H9 (cell line): ENCODE results near the gene LDLRAD4. TPM values are rescaled to one million over a fixed set of nuclear protein-coding genes. Genes with fewer than 3 reads are reported as not detected.

Source experiments
- DNase-seq: peaks from one replicate; pipeline ENCODE4 v3.0.0-alpha.2; 2017
- H2AFZ ChIP-seq: one replicate; pipeline ENCODE4 v1.6.1; 2013; ENCODE audit warnings: mild to moderate bottlenecking, low read length, control low read depth, moderate library complexity
- H2AK5ac ChIP-seq: 2 replicates; pipeline ENCODE4 v1.6.1; 2013; ENCODE audit warnings: low read length, control low read depth, mixed read lengths; ENCODE audit not compliant: insufficient read length
- H2BK120ac ChIP-seq: one replicate; pipeline ENCODE4 v1.6.1; 2013; ENCODE audit warnings: low read depth, mild to moderate bottlenecking, low read length, control low read depth, inconsistent platforms; ENCODE audit not compliant: poor library complexity, severe bottlenecking
- H2BK12ac ChIP-seq: 2 replicates; pipeline ENCODE4 v1.6.1; 2013; ENCODE audit warnings: low read length, control low read depth, mixed read lengths, low read depth; ENCODE audit not compliant: insufficient read length
- H2BK15ac ChIP-seq: 2 replicates; pipeline ENCODE4 v1.6.1; 2013; ENCODE audit warnings: low read depth, low read length, control low read depth
- H2BK20ac ChIP-seq: one replicate; pipeline ENCODE4 v1.6.1; 2013; ENCODE audit warnings: low read depth, mild to moderate bottlenecking, low read length, control low read depth, inconsistent platforms; ENCODE audit not compliant: poor library complexity, severe bottlenecking
- H2BK5ac ChIP-seq: 2 replicates; pipeline ENCODE4 v1.6.1; 2013; ENCODE audit warnings: low read length, control low read depth, mixed read lengths; ENCODE audit not compliant: insufficient read length
- H3K14ac ChIP-seq: 2 replicates; pipeline ENCODE4 v1.6.1; 2013; ENCODE audit warnings: low read length, control low read depth; ENCODE audit not compliant: insufficient read depth
- H3K18ac ChIP-seq: 2 replicates; pipeline ENCODE4 v1.6.1; 2013; ENCODE audit warnings: low read depth, mild to moderate bottlenecking, mixed read lengths, low read length, control low read depth; ENCODE audit not compliant: insufficient read length
- H3K23ac ChIP-seq: 2 replicates; pipeline ENCODE4 v1.6.1; 2013; ENCODE audit warnings: low read length, control low read depth, mixed read lengths, low read depth; ENCODE audit not compliant: insufficient read length
- H3K23me2 ChIP-seq: 2 replicates; pipeline ENCODE4 v1.6.1; 2013; ENCODE audit warnings: low read depth, mild to moderate bottlenecking, mixed read lengths, low read length, control low read depth; ENCODE audit not compliant: insufficient read length, poor library complexity, severe bottlenecking
- H3K27ac ChIP-seq: 2 replicates; pipeline ENCODE4 v1.5.1; 2013; ENCODE audit warnings: low read length, control low read depth, mixed read lengths, low read depth; ENCODE audit not compliant: insufficient read length
- H3K27me3 ChIP-seq: 2 replicates; pipeline ENCODE4 v1.6.1; 2013; ENCODE audit warnings: low read length, control low read depth, inconsistent platforms; ENCODE audit not compliant: insufficient read depth
- H3K4ac ChIP-seq: 2 replicates; pipeline ENCODE4 v1.6.1; 2013; ENCODE audit warnings: low read depth, mild to moderate bottlenecking, control low read depth, inconsistent platforms, low read length, moderate library complexity
- H3K4me1 ChIP-seq: 2 replicates; pipeline ENCODE4 v1.6.1; 2013; ENCODE audit warnings: low read length, control low read depth, inconsistent platforms; ENCODE audit not compliant: insufficient read depth
- H3K4me2 ChIP-seq: 2 replicates; pipeline ENCODE4 v1.6.1; 2013; ENCODE audit warnings: low read length, control low read depth, mixed read lengths; ENCODE audit not compliant: insufficient read length, insufficient read depth
- H3K56ac ChIP-seq: 2 replicates; pipeline ENCODE4 v1.6.1; 2013; ENCODE audit warnings: low read depth, mild to moderate bottlenecking, mixed read lengths, low read length, control low read depth; ENCODE audit not compliant: insufficient read length
- H3K79me1 ChIP-seq: 2 replicates; pipeline ENCODE4 v1.6.1; 2013; ENCODE audit warnings: low read depth, mild to moderate bottlenecking, moderate library complexity, low read length, control low read depth, inconsistent platforms; ENCODE audit not compliant: insufficient read depth, poor library complexity, severe bottlenecking
- H3K79me2 ChIP-seq: 2 replicates; pipeline ENCODE4 v1.6.1; 2013; ENCODE audit warnings: low read length, control low read depth, inconsistent platforms; ENCODE audit not compliant: insufficient read depth
- H3K9ac ChIP-seq: 2 replicates; pipeline ENCODE4 v1.6.1; 2013; ENCODE audit warnings: low read length, control low read depth, mixed read lengths; ENCODE audit not compliant: insufficient read length; ENCODE audit errors: extremely low read depth
- H3K9me3 ChIP-seq: one replicate; pipeline ENCODE4 v1.6.1; 2013; ENCODE audit warnings: low read depth, low read length, inconsistent platforms; ENCODE audit not compliant: control insufficient read depth
- H3T11ph ChIP-seq: one replicate; pipeline ENCODE4 v1.6.1; 2013; ENCODE audit warnings: mild to moderate bottlenecking, low read length, control low read depth, inconsistent platforms
- H4K20me1 ChIP-seq: one replicate; pipeline ENCODE4 v1.6.1; 2013; ENCODE audit not compliant: control insufficient read depth, insufficient read length, insufficient read depth
- H4K5ac ChIP-seq: 2 replicates; pipeline ENCODE4 v1.6.1; 2013; ENCODE audit warnings: low read depth, mild to moderate bottlenecking, mixed read lengths, low read length, control low read depth; ENCODE audit not compliant: insufficient read length
- H4K8ac ChIP-seq: replicated peaks from 2 replicates; pipeline ENCODE4 v1.6.1; 2013; ENCODE audit warnings: low read length, control low read depth, mixed read lengths, low read depth; ENCODE audit not compliant: insufficient read length
- H4K91ac ChIP-seq: 2 replicates; pipeline ENCODE4 v1.6.1; 2013; ENCODE audit warnings: low read depth, mild to moderate bottlenecking, moderate library complexity, mixed read lengths, low read length, control low read depth; ENCODE audit not compliant: insufficient read length
- H3K27ac Mint-ChIP-seq, 3 experiments: 2 replicates in 2 of 3; 3 replicates in 1 of 3; pipeline ENCODE4 v1.8.0; 2020 to 2021; ENCODE audit warnings: mixed read lengths in 3 of 3, mild to moderate bottlenecking in 1 of 3, moderate library complexity in 1 of 3
- H3K27me3 Mint-ChIP-seq: 2 replicates; pipeline ENCODE4 v1.8.0; 2021; ENCODE audit warnings: low read depth, mild to moderate bottlenecking, moderate library complexity, mixed read lengths
- H3K36me3 Mint-ChIP-seq, 3 experiments: 2 replicates in 2 of 3; 3 replicates in 1 of 3; pipeline ENCODE4 v1.8.0; 2020 to 2021; ENCODE audit warnings: low read depth in 3 of 3, mixed read lengths in 3 of 3; ENCODE audit not compliant: insufficient read depth in 1 of 3
- H3K4me1 Mint-ChIP-seq, 2 experiments: 2 replicates each; pipeline ENCODE4 v1.8.0; 2020; ENCODE audit warnings: mixed read lengths in 2 of 2
- H3K4me3 Mint-ChIP-seq, 2 experiments: 2 replicates in 1 of 2; 3 replicates in 1 of 2; pipeline ENCODE4 v1.8.0; 2020 to 2021; ENCODE audit warnings: mild to moderate bottlenecking in 2 of 2, mixed read lengths in 2 of 2, moderate library complexity in 1 of 2
- H3K9me3 Mint-ChIP-seq, 2 experiments: 2 replicates in 1 of 2; 3 replicates in 1 of 2; pipeline ENCODE4 v1.8.0; 2020; ENCODE audit warnings: mild to moderate bottlenecking in 2 of 2, mixed read lengths in 2 of 2, moderate library complexity in 1 of 2
- WGBS: extraction: QIAGEN DNeasy Blood & Tissue Kit; methylation state at CpG from one replicate; pipeline ENCODE4 v1.1.7; 2013; ENCODE audit warnings: missing lambda C conversion rate, low lambda C conversion rate, mixed read lengths; ENCODE audit not compliant: insufficient read length; ENCODE audit errors: extremely low coverage; 5-methylcytosine and 5-hydroxymethylcytosine counted together
- total RNA-seq: library from RNA; stranded (reverse); gene quantifications from 2 replicates; pipeline ENCODE4 v1.2.1, GENCODE V29; 2021
- TF ChIP-seq, protein P1 (sequence below): fragments of 200-600 bp; sonication (generic); conservative IDR thresholded peaks from 3 replicates; pipeline ENCODE4 v1.8.0; 2021; ENCODE audit warnings: antibody characterized with exemption, mild to moderate bottlenecking

Gene LDLRAD4
- total RNA-seq, 1 experiment from 2014 or later = 3.9 TPM

DNA sequence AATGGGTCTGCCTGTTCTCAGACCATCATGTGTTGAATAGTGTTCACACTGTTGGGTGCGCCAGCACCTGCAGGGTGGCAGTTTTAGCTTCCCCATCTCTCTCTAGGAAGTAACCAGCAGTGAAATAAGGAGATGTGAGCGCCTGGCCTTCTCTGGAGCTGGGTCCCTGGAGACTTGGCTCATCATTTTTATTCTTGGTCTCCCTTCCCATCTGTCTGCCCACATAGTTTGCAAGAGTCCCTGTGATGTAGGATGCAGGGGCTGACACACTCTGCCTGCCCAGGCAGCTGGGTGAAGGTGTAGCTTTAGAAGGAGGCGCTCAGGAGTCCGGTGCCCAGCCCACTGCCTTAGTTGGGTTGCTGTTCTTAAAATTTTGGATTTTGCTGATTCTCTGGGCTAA, 172.2 kb downstream of the LDLRAD4 start:
- Histone ChIP-seq H4K5ac (no peak overlapping the region), H4K91ac (no peak overlapping the region), H3K4ac (no peak overlapping the region), H4K20me1 (no peaks in the 10 kb centered on the region), H3K56ac (no peak overlapping the region), H3K18ac (no peak overlapping the region), H3K9me3 (no peaks in the 10 kb centered on the region), H3K4me2 (no peak overlapping the region), H2BK5ac (no peak overlapping the region), H3K14ac (no peak overlapping the region), H2BK20ac (no peak overlapping the region), H2BK15ac (no peak overlapping the region), H3T11ph (no peak overlapping the region), H2BK120ac (no peak overlapping the region), H2AFZ (no peak overlapping the region), H3K79me1 (no peaks in the 10 kb centered on the region), H3K27me3 (no peaks in the 10 kb centered on the region), H3K9ac (no peak overlapping the region), H2BK12ac (no peak overlapping the region), H4K8ac (no peak overlapping the region), H2AK5ac (no peak overlapping the region), H3K23me2 (no peaks in the 10 kb centered on the region), H3K4me1 (no peaks in the 10 kb centered on the region), H3K79me2 (no peaks in the 10 kb centered on the region), H3K27ac (no peak overlapping the region), H3K23ac (no peak overlapping the region)
- Mint-ChIP-seq H3K9me3 (no peaks in the 10 kb centered on the region), H3K4me3 (no peak overlapping the region), H3K4me1 (peaks cover 6 to 11% of the 10 kb centered on the region in 2 experiments), H3K36me3 (no peaks in the 10 kb centered on the region), H3K27me3 (no peaks in the 10 kb centered on the region), H3K27ac (0 out of 7 replicates have a peak overlapping the region, but pooled peaks of 1 of the 3 experiments have one; percentile 34)
- no peak for DNase-seq
- WGBS = no CpG with 5 or more reads among the region's 4 CpGs
- TF ChIP-seq, protein P1, sequence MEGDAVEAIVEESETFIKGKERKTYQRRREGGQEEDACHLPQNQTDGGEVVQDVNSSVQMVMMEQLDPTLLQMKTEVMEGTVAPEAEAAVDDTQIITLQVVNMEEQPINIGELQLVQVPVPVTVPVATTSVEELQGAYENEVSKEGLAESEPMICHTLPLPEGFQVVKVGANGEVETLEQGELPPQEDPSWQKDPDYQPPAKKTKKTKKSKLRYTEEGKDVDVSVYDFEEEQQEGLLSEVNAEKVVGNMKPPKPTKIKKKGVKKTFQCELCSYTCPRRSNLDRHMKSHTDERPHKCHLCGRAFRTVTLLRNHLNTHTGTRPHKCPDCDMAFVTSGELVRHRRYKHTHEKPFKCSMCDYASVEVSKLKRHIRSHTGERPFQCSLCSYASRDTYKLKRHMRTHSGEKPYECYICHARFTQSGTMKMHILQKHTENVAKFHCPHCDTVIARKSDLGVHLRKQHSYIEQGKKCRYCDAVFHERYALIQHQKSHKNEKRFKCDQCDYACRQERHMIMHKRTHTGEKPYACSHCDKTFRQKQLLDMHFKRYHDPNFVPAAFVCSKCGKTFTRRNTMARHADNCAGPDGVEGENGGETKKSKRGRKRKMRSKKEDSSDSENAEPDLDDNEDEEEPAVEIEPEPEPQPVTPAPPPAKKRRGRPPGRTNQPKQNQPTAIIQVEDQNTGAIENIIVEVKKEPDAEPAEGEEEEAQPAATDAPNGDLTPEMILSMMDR = no peak
